Duodenal mucosa (tissue), 2 donors: ENCODE data around the gene SPEN.

Experiments
- H3K27ac ChIP-seq: one replicate; pipeline ENCODE4 v1.7.0; 2013; ENCODE audit warnings: low read depth, low read length
- H3K27me3 ChIP-seq, 2 donors: one replicate each; pipeline ENCODE4 v1.7.0; 2013; ENCODE audit warnings: low read length in 2 of 2, control low read depth in 1 of 2; ENCODE audit not compliant: insufficient read depth in 2 of 2, control insufficient read depth in 1 of 2
- H3K36me3 ChIP-seq, 2 donors: one replicate each; pipeline ENCODE4 v1.7.0; 2013; ENCODE audit warnings: low read length in 2 of 2, control low read depth in 1 of 2; ENCODE audit not compliant: insufficient read depth in 2 of 2, control insufficient read depth in 1 of 2
- H3K4me1 ChIP-seq, 2 donors: one replicate each; pipeline ENCODE4 v1.7.0; 2013; ENCODE audit warnings: low read length in 2 of 2, control low read depth in 1 of 2; ENCODE audit not compliant: insufficient read depth in 2 of 2, control insufficient read depth in 1 of 2
- H3K4me3 ChIP-seq, 2 donors: one replicate each; pipeline ENCODE4 v1.7.0; 2013; ENCODE audit warnings: low read length in 2 of 2, low read depth in 1 of 2
- H3K9ac ChIP-seq, 2 donors: one replicate each; pipeline ENCODE4 v1.7.0; 2013; ENCODE audit warnings: low read length in 2 of 2, low read depth in 1 of 2
- H3K9me3 ChIP-seq, 2 donors: one replicate each; pipeline ENCODE4 v1.7.0; 2013; ENCODE audit warnings: low read length in 2 of 2, control low read depth in 1 of 2; ENCODE audit not compliant: control insufficient read depth in 1 of 2

The SPEN gene

GRCh38 chr1:15966081-15966955, 118.8 kb downstream of the SPEN start:
- no peaks in the 10 kb centered on the region for H3K27me3 ChIP-seq
- no peak overlapping the region for H3K27ac ChIP-seq
- H3K4me3 ChIP-seq = no peak overlapping the region
- peaks cover 5 to 13% of the 10 kb centered on the region in 2 donors for H3K4me1 ChIP-seq
- no peak overlapping the region for H3K9ac ChIP-seq
- H3K9me3 ChIP-seq = no peaks in the 10 kb centered on the region
- peaks cover 6 to 20% of the 10 kb centered on the region in 2 donors for H3K36me3 ChIP-seq

- Histone ChIP-seq H3K4me3 (no peak overlapping the region), H3K36me3 (peaks cover 8 to 25% of the 10 kb centered on the region in 2 donors), H3K27me3 (no peaks in the 10 kb centered on the region), H3K27ac (no peak overlapping the region), H3K9me3 (no peaks in the 10 kb centered on the region), H3K4me1 (peaks cover 5 to 13% of the 10 kb centered on the region in 2 donors), H3K9ac (no peak overlapping the region)
These were observed 119.4 kb downstream of the SPEN start for GRCh38 chr1:15966956-15967344.

GRCh38 chr1:15968172-15968571, 120.7 kb downstream of the SPEN start:
- Histone ChIP-seq H3K27ac (no peak overlapping the region), H3K9ac (no peak overlapping the region)

GRCh38 chr1:15969321-15969880, 121.9 kb downstream of the SPEN start:
- H3K4me3 ChIP-seq = no peak overlapping the region
- peaks cover 2 to 5% of the 10 kb centered on the region in 2 donors for H3K4me1 ChIP-seq
- peaks cover 15 to 33% of the 10 kb centered on the region in 2 donors for H3K36me3 ChIP-seq

More at GRCh38 chr1:15968172-15968571, 120.7 kb downstream of the SPEN start:
- H3K4me3 ChIP-seq = no peak overlapping the region
- H3K27me3 ChIP-seq = no peaks in the 10 kb centered on the region
- H3K4me1 ChIP-seq = peaks cover 5 to 13% of the 10 kb centered on the region in 2 donors
- no peaks in the 10 kb centered on the region for H3K9me3 ChIP-seq
- H3K36me3 ChIP-seq = peaks cover 15 to 32% of the 10 kb centered on the region in 2 donors

GRCh38 chr1:15970911-15971310, 123.4 kb downstream of the SPEN start:
- H3K27me3 ChIP-seq = no peaks in the 10 kb centered on the region
- H3K9me3 ChIP-seq = no peaks in the 10 kb centered on the region
- peaks cover 6 to 7% of the 10 kb centered on the region in 2 donors for H3K4me1 ChIP-seq
- no peak overlapping the region for H3K4me3 ChIP-seq
- no peak overlapping the region for H3K27ac ChIP-seq
- H3K9ac ChIP-seq = no peak overlapping the region
- H3K36me3 ChIP-seq = peaks cover 15 to 29% of the 10 kb centered on the region in 2 donors

More at GRCh38 chr1:15969321-15969880, 121.9 kb downstream of the SPEN start:
- H3K27ac ChIP-seq = no peak overlapping the region
- H3K27me3 ChIP-seq = no peaks in the 10 kb centered on the region
- no peak overlapping the region for H3K9ac ChIP-seq
- no peaks in the 10 kb centered on the region for H3K9me3 ChIP-seq

- H3K27me3 ChIP-seq = no peaks in the 10 kb centered on the region
- no peak overlapping the region for H3K27ac ChIP-seq
These were observed 124.9 kb downstream of the SPEN start for GRCh38 chr1:15972409-15972808.

GRCh38 chr1:15973772-15974171, 126.3 kb downstream of the SPEN start:
- H3K4me3 ChIP-seq = no peak overlapping the region
- no peaks in the 10 kb centered on the region for H3K9me3 ChIP-seq
- H3K27ac ChIP-seq = no peak overlapping the region
- no peaks in the 10 kb centered on the region for H3K27me3 ChIP-seq
- peaks cover 15 to 26% of the 10 kb centered on the region in 2 donors for H3K36me3 ChIP-seq
- no peak overlapping the region for H3K9ac ChIP-seq
- peaks cover 7 to 10% of the 10 kb centered on the region in 2 donors for H3K4me1 ChIP-seq

More at GRCh38 chr1:15972409-15972808, 124.9 kb downstream of the SPEN start:
- Histone ChIP-seq H3K9ac (no peak overlapping the region), H3K36me3 (peaks cover 15 to 29% of the 10 kb centered on the region in 2 donors), H3K4me3 (no peak overlapping the region), H3K4me1 (peaks cover 7 to 10% of the 10 kb centered on the region in 2 donors), H3K9me3 (no peaks in the 10 kb centered on the region)

GRCh38 chr1:15974855-15975254, 127.3 kb downstream of the SPEN start:
- H3K4me1 ChIP-seq = peaks cover 7 to 10% of the 10 kb centered on the region in 2 donors
- no peaks in the 10 kb centered on the region for H3K27me3 ChIP-seq
- no peaks in the 10 kb centered on the region for H3K9me3 ChIP-seq
- peaks cover 11 to 17% of the 10 kb centered on the region in 2 donors for H3K36me3 ChIP-seq
- H3K9ac ChIP-seq = peak overlapping the region in 1 of 2 donors; percentile 55
- H3K27ac ChIP-seq = no peak overlapping the region
- H3K4me3 ChIP-seq = peak overlapping the region; percentile 74 to 75

GRCh38 chr1:15975358-15975804, 127.9 kb downstream of the SPEN start:
- no peaks in the 10 kb centered on the region for H3K27me3 ChIP-seq
- peaks cover 7 to 10% of the 10 kb centered on the region in 2 donors for H3K4me1 ChIP-seq
- H3K9ac ChIP-seq = peak overlapping the region; percentile 55 to 61
- H3K36me3 ChIP-seq = peaks cover 9 to 17% of the 10 kb centered on the region in 2 donors
- no peaks in the 10 kb centered on the region for H3K9me3 ChIP-seq
- H3K4me3 ChIP-seq = peak overlapping the region; percentile 74 to 75
- peak overlapping the region; percentile 61 for H3K27ac ChIP-seq
